Astrocyte of the cerebellum (primary cell): ENCODE data around the gene BCL2L13.
"Not testable (repeated sequence)": the region's sequence is repeated elsewhere in the genome, so short reads cannot be mapped to it uniquely, and the experiment has no call there.

Experiments used
- DNase-seq: peaks from one replicate; pipeline ENCODE4 v3.0.0-alpha.2; 2011; ENCODE audit warnings: low read depth
- H3K4me3 ChIP-seq: 2 replicates; pipeline ENCODE4 v1.5.1; 2011; ENCODE audit warnings: mild to moderate bottlenecking, low read depth, low read length, moderate library complexity
- in situ Hi-C: cut with HindIII; loops from 2 replicates; pipeline ENCODE4 v1.10.0; 2017; ENCODE audit warnings: low sequenced_read_pairs
- TF ChIP-seq, protein P1 (sequence below): IDR thresholded peaks from 2 replicates; pipeline ENCODE4 v1.5.1; 2012; ENCODE audit warnings: low read length, low read depth, moderate library complexity, mild to moderate bottlenecking; ENCODE audit errors: missing control alignments

Gene BCL2L13

DNA sequence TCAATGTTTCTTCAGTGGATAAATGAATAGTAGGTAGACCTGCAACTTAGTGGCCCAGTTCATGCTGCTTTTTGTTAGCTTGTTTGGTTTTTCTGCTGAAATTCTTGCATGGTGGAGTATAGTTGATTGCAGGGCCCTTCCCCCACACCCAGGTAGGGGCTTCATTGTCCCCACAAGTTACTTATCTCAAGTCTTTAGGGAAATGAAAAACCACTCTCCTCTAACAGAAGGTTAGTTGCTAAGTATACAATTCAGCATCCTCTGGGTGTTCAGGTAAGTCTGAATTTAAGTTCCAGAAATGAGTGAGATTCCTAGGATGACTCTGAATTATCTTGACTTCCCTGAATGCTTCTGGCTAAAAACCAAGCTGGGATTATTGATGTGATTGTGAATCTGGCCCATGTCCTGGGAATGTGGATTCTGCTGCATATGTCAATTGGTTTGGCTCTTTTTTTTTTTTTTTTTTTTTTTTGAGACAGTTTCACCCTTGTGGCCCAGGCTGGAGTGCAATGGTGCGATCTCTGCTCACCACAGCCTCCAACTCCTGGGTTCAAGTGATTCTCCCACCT lies 40.3 kb downstream of the BCL2L13 start:
- DNase-seq = no peak
- TF ChIP-seq, protein P1, sequence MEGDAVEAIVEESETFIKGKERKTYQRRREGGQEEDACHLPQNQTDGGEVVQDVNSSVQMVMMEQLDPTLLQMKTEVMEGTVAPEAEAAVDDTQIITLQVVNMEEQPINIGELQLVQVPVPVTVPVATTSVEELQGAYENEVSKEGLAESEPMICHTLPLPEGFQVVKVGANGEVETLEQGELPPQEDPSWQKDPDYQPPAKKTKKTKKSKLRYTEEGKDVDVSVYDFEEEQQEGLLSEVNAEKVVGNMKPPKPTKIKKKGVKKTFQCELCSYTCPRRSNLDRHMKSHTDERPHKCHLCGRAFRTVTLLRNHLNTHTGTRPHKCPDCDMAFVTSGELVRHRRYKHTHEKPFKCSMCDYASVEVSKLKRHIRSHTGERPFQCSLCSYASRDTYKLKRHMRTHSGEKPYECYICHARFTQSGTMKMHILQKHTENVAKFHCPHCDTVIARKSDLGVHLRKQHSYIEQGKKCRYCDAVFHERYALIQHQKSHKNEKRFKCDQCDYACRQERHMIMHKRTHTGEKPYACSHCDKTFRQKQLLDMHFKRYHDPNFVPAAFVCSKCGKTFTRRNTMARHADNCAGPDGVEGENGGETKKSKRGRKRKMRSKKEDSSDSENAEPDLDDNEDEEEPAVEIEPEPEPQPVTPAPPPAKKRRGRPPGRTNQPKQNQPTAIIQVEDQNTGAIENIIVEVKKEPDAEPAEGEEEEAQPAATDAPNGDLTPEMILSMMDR = no peak
- in situ Hi-C loops = loop anchor here (5.0 kb wide), 1 partner anchor 43 kb away; no protein-coding TSS in a partner anchor

DNA sequence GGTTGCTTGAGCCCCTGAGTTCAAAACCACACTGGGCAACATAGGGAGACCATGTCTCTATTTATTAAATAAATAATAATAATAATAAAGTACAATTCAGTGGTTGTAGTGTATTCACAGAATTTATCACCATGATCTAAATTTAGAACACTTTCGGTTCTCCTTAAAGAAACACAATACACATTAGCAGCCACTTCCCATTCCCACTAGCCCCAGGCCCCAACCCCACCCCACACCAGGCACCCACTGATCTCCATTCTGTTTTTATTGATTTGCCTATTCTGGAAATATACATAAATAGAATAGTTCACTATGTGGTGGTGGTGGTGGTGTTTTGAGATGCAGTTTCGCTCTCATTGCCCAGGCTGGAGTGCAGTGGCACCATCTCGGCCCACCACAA lies 45.7 kb downstream of the BCL2L13 start:
- no peak overlapping the region for H3K4me3 ChIP-seq
- in situ Hi-C loops = no loop called here
- TF ChIP-seq, protein P1 = no peak
- DNase-seq = no peak

More for the DNA sequence above, 40.3 kb downstream of the BCL2L13 start:
- H3K4me3 ChIP-seq = no peak overlapping the region

DNA sequence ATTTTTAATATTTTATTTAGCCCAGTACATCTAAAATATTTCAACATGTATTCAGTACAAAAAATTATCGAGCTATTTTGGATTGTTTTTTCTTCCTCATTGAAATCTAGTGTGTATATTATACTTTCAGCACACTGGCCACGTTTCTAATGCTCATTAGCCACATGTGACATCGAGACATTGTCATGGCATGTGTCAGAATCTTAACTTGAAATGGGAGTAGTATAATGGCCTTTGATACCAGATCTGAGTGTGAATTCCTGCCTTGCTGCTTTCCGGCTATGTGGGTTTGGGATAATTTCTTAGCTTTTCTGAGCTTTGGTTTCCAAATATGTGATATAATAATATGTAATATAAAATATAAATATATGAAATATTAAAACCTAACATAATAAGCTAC lies 54.3 kb downstream of the BCL2L13 start:
- no peak overlapping the region for H3K4me3 ChIP-seq
- no peak for DNase-seq
- in situ Hi-C loops = no loop called here
- TF ChIP-seq, protein P1 = no peak

DNA sequence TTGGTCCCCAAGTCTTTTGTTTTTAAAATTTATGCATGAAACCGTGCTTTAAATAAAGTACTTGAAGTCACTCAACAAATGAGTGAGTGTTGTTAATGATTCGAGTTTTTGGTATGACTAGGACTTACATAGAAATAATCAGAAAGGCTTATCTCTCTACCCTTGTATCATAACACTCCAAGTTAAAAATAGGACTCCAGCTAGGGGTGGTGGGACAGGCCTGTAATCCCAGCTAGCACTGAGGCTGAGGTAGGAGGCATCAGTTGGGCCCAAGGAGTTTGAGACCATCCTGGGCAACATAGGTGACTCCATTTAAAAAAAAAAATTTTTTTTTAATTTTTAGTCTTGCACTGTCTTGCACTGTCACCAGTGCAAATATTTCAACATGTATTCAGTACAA lies 55.6 kb downstream of the BCL2L13 start:
- TF ChIP-seq, protein P1 = no peak
- in situ Hi-C loops = no loop called here
- H3K4me3 ChIP-seq = no peak overlapping the region
- DNase-seq = no peak

DNA sequence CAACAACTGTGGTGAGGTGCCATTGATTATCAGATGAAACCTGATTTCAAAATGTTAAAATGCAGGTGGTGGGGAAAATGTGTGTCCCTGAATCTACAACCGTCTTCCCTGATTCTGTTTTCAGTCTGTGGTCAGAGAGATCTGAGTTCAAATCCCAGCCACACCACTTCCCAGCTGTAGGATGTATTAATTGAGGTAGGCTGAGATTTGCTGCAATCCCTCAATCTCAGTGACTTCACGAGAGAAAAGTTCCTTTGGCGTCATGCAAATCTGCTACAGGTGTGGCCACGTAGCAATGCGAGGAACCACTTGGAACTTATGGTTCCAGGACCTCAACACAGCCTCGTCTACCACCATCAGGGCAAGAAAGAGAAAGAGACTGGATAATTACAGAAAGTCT lies 56.2 kb downstream of the BCL2L13 start:
- TF ChIP-seq, protein P1 = no peak
- in situ Hi-C loops = no loop called here
- no peak overlapping the region for H3K4me3 ChIP-seq
- DNase-seq = no peak

DNA sequence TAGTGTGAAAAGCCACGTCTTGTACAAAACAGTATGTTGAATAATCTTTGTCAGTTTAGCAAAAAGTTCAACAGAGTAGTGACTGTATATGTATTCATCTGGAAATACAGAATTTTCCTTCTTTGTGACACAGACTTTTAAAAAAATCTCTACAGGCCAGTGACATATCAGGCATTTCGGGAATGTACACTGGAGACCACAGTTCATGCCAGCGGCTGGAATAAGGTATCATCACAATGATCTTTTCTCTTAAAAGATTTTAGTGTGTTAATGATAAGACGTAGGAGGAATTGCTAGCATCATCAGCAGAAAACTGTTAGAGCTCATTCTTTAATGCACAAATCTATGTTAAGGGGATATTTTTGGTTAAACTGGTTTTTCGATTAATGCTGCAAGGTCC lies 57.4 kb downstream of the BCL2L13 start:
- in situ Hi-C loops = no loop called here
- TF ChIP-seq, protein P1 = no peak
- no peak overlapping the region for H3K4me3 ChIP-seq
- no peak for DNase-seq

DNA sequence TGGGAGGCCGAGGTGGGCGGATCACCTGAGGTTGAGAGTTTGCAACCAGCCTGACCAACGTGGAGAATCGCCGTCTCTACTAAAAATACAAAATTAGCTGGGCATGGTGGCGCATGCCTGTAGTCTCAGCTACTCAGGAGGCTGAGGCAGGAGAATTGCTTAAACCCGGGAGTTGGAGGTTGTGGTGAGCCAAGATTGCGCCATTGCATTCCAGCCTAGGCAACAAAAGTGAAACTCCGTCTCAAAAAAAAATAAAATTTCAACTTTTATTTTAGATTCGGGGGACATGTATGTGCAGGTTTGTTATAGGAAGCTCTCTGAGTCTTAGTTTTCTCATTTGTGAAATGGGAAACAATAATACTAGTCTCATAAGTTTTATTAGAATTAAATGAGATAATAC lies 58.6 kb downstream of the BCL2L13 start:
- DNase-seq, H3K4me3 ChIP-seq, in situ Hi-C loops: not testable (repeated sequence)

DNA sequence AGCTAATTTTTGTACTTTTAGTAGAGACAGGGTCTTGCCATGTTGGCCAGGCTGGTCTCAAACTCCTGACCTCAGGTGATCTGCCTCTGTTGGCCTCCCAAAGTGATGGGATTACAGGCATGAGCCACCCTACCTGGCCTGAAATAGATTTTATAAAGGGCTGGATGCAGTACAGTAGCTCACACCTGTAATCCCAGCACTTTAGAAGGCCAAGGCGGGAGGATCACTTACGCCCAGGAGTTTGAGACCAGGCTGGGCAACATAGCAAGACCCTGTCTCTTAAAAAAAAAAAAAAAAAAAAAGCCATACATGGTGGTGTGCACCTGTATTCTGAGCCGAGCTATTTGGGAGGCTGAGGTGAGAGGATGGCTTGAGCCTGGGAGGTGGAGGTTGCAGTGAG lies 59.7 kb downstream of the BCL2L13 start:
- DNase-seq, in situ Hi-C loops: not testable (repeated sequence)

More for the DNA sequence above, 59.7 kb downstream of the BCL2L13 start:
- H3K4me3 ChIP-seq = not testable (repeated sequence)
